Karpas-422 (cell line): ENCODE results near the gene PHRF1. TPM values are rescaled to one million over a fixed set of nuclear protein-coding genes. Genes with fewer than 3 reads are reported as not detected.

Experiments used
- DNase-seq: peaks from one replicate; pipeline ENCODE4 v3.0.0-alpha.2; 2015
- H2AFZ ChIP-seq: fragments of 200-600 bp; sonication (generic); 2 replicates; pipeline ENCODE4 v1.6.1; 2014; ENCODE audit warnings: antibody characterized with exemption, low read length, mixed read lengths
- H3K27ac ChIP-seq: fragments of 200-600 bp; sonication (generic); 2 replicates; pipeline ENCODE4 v1.5.1; 2014; ENCODE audit warnings: mild to moderate bottlenecking, low read length, moderate library complexity
- H3K27me3 ChIP-seq: fragments of 200-600 bp; sonication (generic); 2 replicates; pipeline ENCODE4 v1.6.1; 2014; ENCODE audit warnings: low read length, mixed read lengths
- H3K36me3 ChIP-seq: fragments of 200-600 bp; sonication (generic); 2 replicates; pipeline ENCODE4 v1.6.1; 2014; ENCODE audit warnings: low read length, mixed read lengths; ENCODE audit not compliant: insufficient read depth
- H3K4me1 ChIP-seq: fragments of 200-600 bp; sonication (generic); 2 replicates; pipeline ENCODE4 v1.6.1; 2014; ENCODE audit warnings: mild to moderate bottlenecking, low read length, mixed read lengths
- H3K4me2 ChIP-seq: fragments of 200-600 bp; sonication (generic); 2 replicates; pipeline ENCODE4 v1.6.1; 2014; ENCODE audit warnings: low read length, low read depth, mild to moderate bottlenecking; ENCODE audit not compliant: poor library complexity, severe bottlenecking
- H3K4me3 ChIP-seq: fragments of 200-600 bp; sonication (generic); 2 replicates; pipeline ENCODE4 v1.5.1; 2014; ENCODE audit warnings: mild to moderate bottlenecking, antibody characterized with exemption, low read length, mixed read lengths
- H3K79me2 ChIP-seq: fragments of 200-600 bp; sonication (generic); 2 replicates; pipeline ENCODE4 v1.6.1; 2014; ENCODE audit warnings: mild to moderate bottlenecking, low read length, mixed read lengths
- H3K9ac ChIP-seq: fragments of 200-600 bp; sonication (generic); 2 replicates; pipeline ENCODE4 v1.6.0; 2014; ENCODE audit warnings: low read length
- H3K9me2 ChIP-seq: fragments of 200-600 bp; sonication (generic), shearing (Covaris generic); replicated peaks from 2 replicates; pipeline ENCODE4 v1.6.0; 2014; ENCODE audit warnings: mild to moderate bottlenecking, low read length, moderate library complexity; ENCODE audit not compliant: insufficient read depth
- H3K9me3 ChIP-seq: fragments of 300-700, 200-600 bp; sonication (generic); 2 replicates; pipeline ENCODE4 v1.6.1; 2014; ENCODE audit warnings: low read length, mixed read lengths
- H4K20me1 ChIP-seq: fragments of 200-600 bp; sonication (generic); 2 replicates; pipeline ENCODE4 v1.6.1; 2014; ENCODE audit warnings: mild to moderate bottlenecking, antibody characterized with exemption, low read length, low read depth; ENCODE audit not compliant: insufficient read depth
- total RNA-seq: library from RNA; depleted of rRNA; stranded (reverse); fragments of >200 nt; shearing (Covaris generic); gene quantifications from 2 replicates; pipeline ENCODE4 v1.2.3, GENCODE V29; 2014; ENCODE audit warnings: low replicate concordance

Gene PHRF1
- total RNA-seq, 1 experiment from 2014 or later = 8.7 TPM

DNA sequence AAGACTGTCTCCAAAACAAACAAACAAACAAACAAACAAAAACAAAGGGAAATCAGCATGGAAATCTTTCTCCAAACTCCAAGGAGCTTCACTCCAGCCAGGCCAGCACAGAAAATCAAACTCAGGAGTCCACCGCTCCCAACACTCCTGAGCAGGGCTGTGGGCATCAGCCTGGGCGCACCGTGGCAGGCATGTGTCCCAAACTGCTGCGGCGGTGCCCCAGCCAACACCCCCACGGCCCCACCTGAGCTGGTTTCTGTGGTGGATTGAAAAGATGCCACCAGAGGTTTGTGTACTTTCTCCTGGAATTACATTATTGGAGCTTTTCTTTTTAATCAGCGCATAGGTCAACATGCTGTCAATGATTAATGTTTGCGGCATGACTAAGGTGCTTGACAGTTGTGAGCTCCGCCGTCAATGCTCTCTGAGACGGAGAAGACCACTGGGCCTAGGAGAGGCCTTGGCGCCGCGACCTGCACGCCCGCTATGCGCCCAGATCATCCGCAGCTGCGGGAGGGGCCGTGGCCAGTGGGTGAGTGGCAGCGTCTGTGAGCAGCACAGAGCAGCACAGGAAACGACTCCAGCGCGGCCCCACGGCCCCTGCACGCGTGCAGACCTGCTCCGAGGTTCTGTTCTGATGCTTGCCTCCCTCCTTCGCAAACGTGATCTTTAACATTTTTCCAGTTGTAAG is 78.9 kb downstream of the PHRF1 start:
- Histone ChIP-seq H3K27ac (no peak overlapping the region), H3K79me2 (no peaks in the 10 kb centered on the region), H3K27me3 (no peaks in the 10 kb centered on the region), H3K36me3 (peaks cover 10% of the 10 kb centered on the region), H3K4me3 (no peak overlapping the region), H3K4me2 (no peak overlapping the region), H3K9ac (no peak overlapping the region), H2AFZ (no peak overlapping the region), H3K4me1 (peaks cover 10% of the 10 kb centered on the region), H3K9me2 (no peaks in the 10 kb centered on the region), H3K9me3 (no peaks in the 10 kb centered on the region), H4K20me1 (peaks cover 47% of the 10 kb centered on the region)
- DNase-seq = no peak

DNA sequence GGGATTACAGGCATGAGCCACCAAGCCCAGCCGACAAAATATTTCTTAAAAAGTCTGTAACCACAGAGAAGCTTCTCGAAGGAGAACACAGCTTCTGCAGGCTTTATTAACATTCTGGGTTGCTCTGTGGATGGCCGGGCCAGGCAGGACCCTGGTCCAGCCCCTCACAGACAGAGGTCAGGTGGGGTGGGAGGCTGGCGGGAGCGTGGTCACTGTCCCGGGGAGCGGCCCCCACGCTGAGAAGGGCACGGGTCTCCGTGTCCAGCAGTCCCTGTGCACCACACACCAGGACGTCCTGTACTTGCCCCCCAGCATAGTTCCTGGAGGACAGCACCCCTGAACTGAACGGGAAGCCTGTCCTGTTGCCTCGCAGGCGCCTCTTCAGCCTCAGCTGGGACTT is 80.2 kb downstream of the PHRF1 start:
- peaks cover 59% of the 10 kb centered on the region for H4K20me1 ChIP-seq
- no peak overlapping the region for H3K9ac ChIP-seq
- H3K9me3 ChIP-seq = no peaks in the 10 kb centered on the region
- H3K4me2 ChIP-seq = no peak overlapping the region
- no peaks in the 10 kb centered on the region for H3K79me2 ChIP-seq
- H3K36me3 ChIP-seq = peaks cover 10% of the 10 kb centered on the region
- no peak overlapping the region for H3K4me3 ChIP-seq
- no peaks in the 10 kb centered on the region for H3K9me2 ChIP-seq
- peaks cover 23% of the 10 kb centered on the region for H3K4me1 ChIP-seq
- no peaks in the 10 kb centered on the region for H3K27me3 ChIP-seq
- H3K27ac ChIP-seq = no peak overlapping the region
- no peak overlapping the region for H2AFZ ChIP-seq
- DNase-seq = no peak

DNA sequence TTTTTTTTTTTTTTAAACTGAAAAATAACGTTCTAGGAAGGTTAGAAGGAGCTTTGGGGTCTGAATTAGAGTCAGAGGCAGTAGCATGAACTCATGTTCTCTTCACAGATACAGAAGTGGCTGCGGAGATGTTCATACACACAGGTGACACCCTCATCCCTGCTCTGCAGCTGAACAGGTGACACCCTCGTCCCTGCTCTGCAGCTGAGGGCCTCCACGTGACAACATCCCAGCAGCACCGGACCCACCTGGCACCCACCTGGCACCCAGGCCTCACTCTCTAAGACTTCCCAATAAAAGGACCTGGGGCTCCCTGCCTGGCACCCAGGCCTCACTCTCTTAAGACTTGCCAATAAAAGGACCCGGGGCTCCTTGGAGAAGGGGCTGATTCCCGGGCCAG is 80.6 kb downstream of the PHRF1 start:
- Histone ChIP-seq H3K4me2 (no peak overlapping the region), H3K79me2 (no peaks in the 10 kb centered on the region), H3K27ac (no peak overlapping the region), H3K27me3 (no peaks in the 10 kb centered on the region), H3K9me3 (no peaks in the 10 kb centered on the region), H3K4me3 (no peak overlapping the region), H2AFZ (no peak overlapping the region), H3K4me1 (peaks cover 23% of the 10 kb centered on the region), H3K36me3 (peaks cover 12% of the 10 kb centered on the region), H3K9ac (no peak overlapping the region), H4K20me1 (peaks cover 64% of the 10 kb centered on the region), H3K9me2 (no peaks in the 10 kb centered on the region)
- DNase-seq = no peak

DNA sequence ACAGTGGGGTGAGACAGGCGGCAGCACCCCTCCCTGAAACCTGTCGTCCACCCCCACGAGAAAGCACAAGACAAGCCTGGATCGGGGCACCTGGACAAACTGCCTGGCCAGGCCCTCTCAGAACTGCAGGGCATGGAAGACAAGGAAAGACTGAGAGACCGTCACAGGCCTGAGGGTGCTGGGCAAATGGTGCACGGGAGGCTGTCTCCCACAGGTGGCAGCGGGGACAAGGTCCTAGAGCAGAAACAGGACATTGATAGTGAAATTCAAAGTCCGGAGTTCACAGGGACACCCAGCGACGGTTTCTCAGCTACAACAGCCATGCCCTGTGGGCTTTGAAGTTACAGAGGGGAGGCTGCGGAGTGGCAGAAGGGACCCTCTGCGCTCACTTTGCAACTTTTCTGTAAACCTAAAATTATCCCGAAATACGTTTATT is 81.4 kb downstream of the PHRF1 start:
- Histone ChIP-seq H3K9me2 (no peaks in the 10 kb centered on the region), H3K27ac (no peak overlapping the region), H3K27me3 (no peaks in the 10 kb centered on the region), H3K79me2 (no peaks in the 10 kb centered on the region), H3K9me3 (no peaks in the 10 kb centered on the region), H2AFZ (no peak overlapping the region), H3K9ac (no peak overlapping the region), H3K36me3 (peaks cover 15% of the 10 kb centered on the region), H3K4me1 (peaks cover 23% of the 10 kb centered on the region), H3K4me3 (no peak overlapping the region), H3K4me2 (no peak overlapping the region), H4K20me1 (peaks cover 72% of the 10 kb centered on the region)
- no peak for DNase-seq

DNA sequence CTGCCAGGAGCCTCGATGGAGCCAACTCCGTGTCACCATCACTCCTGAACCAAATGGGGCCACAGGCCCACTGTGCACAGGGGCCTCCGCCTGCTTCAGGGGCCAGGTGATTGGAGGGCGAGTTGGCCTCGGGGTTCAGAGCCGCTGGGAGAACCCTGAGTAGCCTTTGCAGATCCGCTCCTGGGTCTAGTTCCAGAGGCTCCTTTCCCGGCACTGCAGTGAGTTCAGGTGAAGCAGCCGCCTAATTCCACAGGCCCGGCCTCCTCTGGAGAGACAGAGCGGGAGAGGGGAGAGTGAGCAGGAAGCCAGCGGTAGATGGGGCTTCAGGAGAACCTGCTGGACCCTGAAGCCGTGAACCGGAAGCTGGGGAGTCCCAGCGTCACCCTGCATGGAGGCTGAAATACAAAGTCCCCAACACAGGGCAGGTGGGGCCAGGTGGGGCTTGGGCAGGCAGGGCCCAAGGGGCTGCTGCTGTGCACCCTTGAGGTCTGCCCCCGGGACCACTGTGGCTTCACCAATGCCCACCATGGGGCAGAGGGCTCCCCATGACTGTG is 83.3 kb downstream of the PHRF1 start:
- Histone ChIP-seq H3K4me2 (peak overlapping the region; percentile 56), H3K27me3 (no peaks in the 10 kb centered on the region), H3K9me3 (no peaks in the 10 kb centered on the region), H4K20me1 (peaks cover 74% of the 10 kb centered on the region), H3K36me3 (peaks cover 19% of the 10 kb centered on the region), H3K4me3 (peak overlapping the region; percentile 23; the same call in 1 of the 2 replicates), H3K79me2 (no peaks in the 10 kb centered on the region), H3K4me1 (peaks cover 23% of the 10 kb centered on the region), H3K27ac (0 out of 2 replicates have a peak overlapping the region, but pooled peaks have one; percentile 3), H3K9me2 (no peaks in the 10 kb centered on the region), H3K9ac (no peak overlapping the region), H2AFZ (no peak overlapping the region)
- DNase-seq = no peak

DNA sequence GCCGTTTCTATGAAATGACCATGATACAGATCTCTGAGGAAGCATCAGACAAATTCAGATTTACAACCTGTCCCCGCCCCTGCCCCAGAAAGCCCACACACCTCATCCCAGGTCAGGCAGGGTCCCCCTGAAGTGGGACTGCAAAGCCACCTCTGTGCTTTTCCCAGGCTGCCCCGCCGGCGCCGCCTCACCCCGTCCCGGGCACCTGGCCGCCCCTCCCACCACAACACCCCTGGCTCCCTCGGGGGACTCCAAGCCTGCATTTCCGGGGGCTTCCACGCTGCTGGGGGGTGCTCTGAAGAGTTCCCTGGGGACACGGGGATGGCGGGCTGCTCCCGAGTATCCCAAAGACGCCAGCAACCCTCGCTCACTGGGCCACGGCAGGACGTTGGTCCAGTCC is 84.0 kb downstream of the PHRF1 start:
- H3K27ac ChIP-seq = peak overlapping the region; percentile 25; the same call in 1 of the 2 replicates
- peak overlapping the region; percentile 56 for H3K4me2 ChIP-seq
- H3K9me3 ChIP-seq = no peaks in the 10 kb centered on the region
- peaks cover 69% of the 10 kb centered on the region for H4K20me1 ChIP-seq
- H2AFZ ChIP-seq = no peak overlapping the region
- DNase-seq = no peak
- H3K79me2 ChIP-seq = no peaks in the 10 kb centered on the region
- H3K4me3 ChIP-seq = peak overlapping the region; percentile 33; the same call in 1 of the 2 replicates
- no peaks in the 10 kb centered on the region for H3K27me3 ChIP-seq
- H3K36me3 ChIP-seq = peaks cover 22% of the 10 kb centered on the region
- peaks cover 23% of the 10 kb centered on the region for H3K4me1 ChIP-seq
- H3K9me2 ChIP-seq = no peaks in the 10 kb centered on the region
- no peak overlapping the region for H3K9ac ChIP-seq

DNA sequence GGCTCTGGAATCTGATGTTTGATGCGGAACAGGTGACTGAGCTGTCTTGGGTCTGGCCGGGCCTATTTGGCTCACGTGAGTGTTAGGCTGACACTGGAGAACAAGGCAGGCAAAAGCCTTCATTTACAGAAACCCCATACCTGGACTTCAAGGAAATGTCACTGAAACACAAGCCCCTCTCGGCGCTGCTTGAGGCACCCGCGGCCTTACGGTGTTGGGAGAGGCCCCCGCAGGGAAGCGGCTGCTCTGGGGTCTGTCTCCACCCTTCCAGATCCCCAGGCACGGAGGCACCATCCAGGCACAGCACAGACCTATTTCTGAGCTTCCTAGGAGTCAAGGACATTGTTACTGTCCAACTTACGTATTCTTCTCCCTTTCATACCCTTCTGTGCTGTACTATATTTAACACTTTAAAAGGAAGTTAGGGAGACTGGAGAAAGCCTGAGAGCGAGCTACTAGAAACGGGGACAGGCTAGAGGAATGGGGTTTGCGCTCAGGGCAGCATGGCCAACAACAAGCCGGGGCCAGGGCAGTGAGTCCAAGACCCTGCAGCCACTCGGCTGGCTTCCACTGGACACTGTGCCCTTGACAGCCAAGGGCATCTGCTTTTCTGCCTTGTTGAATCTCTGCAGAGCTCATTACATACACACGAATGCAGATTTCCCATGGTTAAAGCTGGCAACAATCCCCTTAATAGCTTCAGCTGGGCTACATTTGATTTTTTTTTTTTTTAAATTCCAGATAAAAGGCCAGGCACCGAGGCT is 84.6 kb downstream of the PHRF1 start:
- Histone ChIP-seq H3K4me2 (peak overlapping the region; percentile 56), H3K9me2 (no peaks in the 10 kb centered on the region)

More for the DNA sequence above, 84.6 kb downstream of the PHRF1 start:
- DNase-seq = no peak
- Histone ChIP-seq H3K79me2 (no peaks in the 10 kb centered on the region), H3K27ac (peak overlapping the region; percentile 25; the same call in 1 of the 2 replicates), H3K4me1 (peaks cover 23% of the 10 kb centered on the region), H2AFZ (no peak overlapping the region), H3K9ac (no peak overlapping the region), H3K9me3 (no peaks in the 10 kb centered on the region), H3K4me3 (peak overlapping the region; percentile 33; the same call in 1 of the 2 replicates), H3K27me3 (no peaks in the 10 kb centered on the region), H4K20me1 (peaks cover 66% of the 10 kb centered on the region), H3K36me3 (peaks cover 27% of the 10 kb centered on the region)
